Lung microvascular endothelial cell (primary cell): Measurements from ENCODE around the gene CDC45. TPM values are rescaled to one million over a fixed set of nuclear protein-coding genes. Genes with fewer than 3 reads are reported as not detected.

Source experiments
- DNase-seq, 2 donors: peaks; one replicate each; pipeline versions ENCODE4 v3.0.0 to v3.0.0-alpha.2; 2010; ENCODE audit warnings: low read depth in 2 of 2
- total RNA-seq: library from RNA; depleted of rRNA; stranded (reverse); fragments of >200 nt; gene quantifications from 2 replicates; pipeline ENCODE4 v1.2.1, GENCODE V29; 2014

Gene CDC45
- total RNA-seq, 1 donor from 2014 or later, result 3.0 TPM

GRCh38 chr22:19556963-19557545 lies 77.3 kb downstream of the CDC45 start:
- no peak for DNase-seq

GRCh38 chr22:19559324-19559811 lies 79.6 kb downstream of the CDC45 start:
- no peak for DNase-seq

- no peak for DNase-seq
Observed at GRCh38 chr22:19559956-19560355, 80.2 kb downstream of the CDC45 start.

- DNase-seq, result peak; percentile 91 to 94
Observed at GRCh38 chr22:19565382-19566278, 85.9 kb downstream of the CDC45 start.

GRCh38 chr22:19566279-19567156 lies 86.8 kb downstream of the CDC45 start:
- DNase-seq, result no peak

GRCh38 chr22:19567157-19568009 lies 87.7 kb downstream of the CDC45 start:
- peak; percentile 43 to 88 for DNase-seq

GRCh38 chr22:19568337-19569275 lies 88.9 kb downstream of the CDC45 start:
- peak; percentile 29 to 79 for DNase-seq

- DNase-seq, result no peak
Observed at GRCh38 chr22:19569276-19569640, 89.5 kb downstream of the CDC45 start.

- no peak for DNase-seq
Observed at GRCh38 chr22:19569976-19570375, 90.3 kb downstream of the CDC45 start.

Other genes with a start within 250 kb of the CDC45 start
- gene CLTCL1, start 188.2 kb upstream of the CDC45 start, total RNA-seq, result 2.0 and 4.0 TPM in 2 replicates
- 12.2 and 14.7 TPM in 2 replicates for gene HIRA, start 48.2 kb upstream of the CDC45 start, total RNA-seq
- gene MRPL40, start 47.4 kb upstream of the CDC45 start, total RNA-seq, result 19.4 and 22.7 TPM in 2 replicates
- 17.0 and 26.6 TPM in 2 replicates for gene C22orf39, start 32.2 kb upstream of the CDC45 start, total RNA-seq
- gene UFD1, start 727 bp upstream of the CDC45 start, total RNA-seq, result 82.5 and 101 TPM in 2 replicates
- gene CLDN5, start 44.5 kb downstream of the CDC45 start, total RNA-seq, result 533 and 904 TPM in 2 replicates
- 14.8 and 19.8 TPM in 2 replicates for gene SEPTIN5, start 234.6 kb downstream of the CDC45 start, total RNA-seq
- 2.6 and 3.0 TPM in 2 replicates for gene GP1BB, start 243.6 kb downstream of the CDC45 start, total RNA-seq